Right forelimb (tissue), 1 donor: Measurements from ENCODE around the gene ALX3.
A peak's percentile ranks its signal among the peaks of the same experiment; 100 is the strongest.

Experiments
- DNase-seq: peaks from one replicate; pipeline ENCODE4 v3.0.0-alpha.2; 2018

Gene ALX3

DNA sequence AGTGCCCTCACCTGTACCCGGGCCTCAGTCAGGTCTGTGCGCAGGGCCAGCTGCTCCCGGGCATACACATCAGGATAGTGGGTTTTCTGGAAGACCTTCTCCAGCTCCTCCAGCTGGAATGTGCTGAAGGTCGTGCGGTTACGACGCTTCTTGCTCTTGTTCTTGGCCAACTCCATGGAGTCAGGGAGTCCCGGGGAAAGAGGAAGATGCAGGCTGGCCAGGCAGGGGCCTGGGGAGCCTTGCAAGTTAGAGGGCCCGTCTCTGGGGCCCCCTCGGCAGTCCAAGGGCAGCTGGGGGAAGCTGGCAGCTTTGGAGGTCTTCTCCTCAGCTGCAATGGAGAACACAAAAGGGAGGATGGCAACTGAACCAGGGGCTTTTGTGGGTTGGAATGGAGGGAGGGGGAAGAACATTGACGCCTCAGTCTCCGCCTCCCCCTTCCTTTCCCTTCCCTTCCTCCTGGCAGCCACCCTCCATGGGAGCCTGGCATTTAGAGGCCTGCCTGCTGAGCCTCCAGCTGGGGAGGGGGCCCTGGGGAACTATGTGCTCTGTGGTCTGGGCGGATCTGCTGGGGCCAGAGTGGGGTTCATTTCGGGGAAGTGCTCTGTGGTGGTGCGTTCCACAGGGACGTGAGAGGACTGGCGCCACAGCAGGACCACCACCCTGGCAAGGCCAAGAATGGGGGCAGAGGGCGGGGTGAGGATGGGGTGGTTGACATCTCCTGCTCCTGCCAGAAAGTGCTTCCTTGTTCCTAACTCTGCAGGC lies 5.7 kb downstream of the ALX3 start:
- DNase-seq, result no peak

DNA sequence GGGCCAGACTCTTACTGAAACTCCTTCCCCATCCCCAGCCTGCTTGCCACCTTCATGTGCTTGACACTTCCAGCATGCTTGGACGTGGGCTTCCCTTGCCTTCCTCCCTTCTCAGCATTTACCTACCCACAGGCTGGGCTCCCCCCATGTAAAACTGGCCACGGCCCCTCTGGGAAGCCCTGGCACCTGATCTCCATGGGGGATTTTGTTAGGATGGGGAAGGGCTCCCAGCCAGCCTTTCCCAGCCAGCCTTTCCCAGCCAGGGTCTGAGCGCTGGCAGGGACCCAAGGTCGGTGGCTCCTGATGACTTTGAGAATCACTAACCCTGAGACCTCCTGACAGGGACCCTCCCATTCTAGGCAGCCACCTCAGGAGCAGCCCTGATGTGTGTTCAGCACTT lies 6.7 kb downstream of the ALX3 start:
- DNase-seq, result no peak

DNA sequence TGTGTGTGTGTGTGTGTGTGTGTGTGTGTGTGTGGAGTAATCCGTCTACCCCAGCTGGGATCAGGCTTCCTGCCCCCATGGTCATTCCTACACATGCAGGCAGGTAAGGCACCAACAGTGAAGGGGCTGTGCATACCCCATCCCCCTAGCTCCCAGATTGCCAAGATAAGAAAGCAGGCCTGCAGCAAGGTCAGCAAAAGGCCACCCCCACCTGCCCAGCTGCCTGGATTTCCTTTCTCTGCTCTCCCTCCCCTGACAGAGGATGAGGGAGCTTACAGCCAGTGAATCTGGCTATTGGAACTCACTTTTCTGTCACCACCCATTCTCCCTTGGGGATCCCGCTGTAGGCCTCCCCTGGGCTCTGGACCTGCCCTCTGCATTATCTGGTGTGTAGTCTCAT lies 7.9 kb downstream of the ALX3 start:
- no peak for DNase-seq

DNA sequence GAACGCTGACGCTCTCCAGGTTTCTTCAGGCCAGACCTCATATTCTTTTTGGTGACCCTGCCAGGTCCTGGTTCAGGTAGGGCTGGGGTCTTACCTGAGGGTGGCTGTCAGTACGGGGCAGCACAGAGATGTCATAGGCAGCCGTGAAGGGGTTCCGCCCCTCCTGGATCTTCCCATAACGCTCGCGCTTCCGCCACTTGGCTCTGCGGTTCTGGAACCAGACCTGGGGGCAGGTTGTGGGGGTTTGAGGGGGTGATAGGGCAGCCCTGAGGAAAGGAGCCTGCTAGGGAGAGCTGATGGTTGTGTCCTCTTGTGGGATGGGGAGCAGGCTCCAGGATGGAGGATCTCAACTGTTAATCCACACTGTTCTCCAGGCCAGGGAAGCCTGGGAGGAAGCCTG lies 9.1 kb downstream of the ALX3 start:
- DNase-seq, result no peak

DNA sequence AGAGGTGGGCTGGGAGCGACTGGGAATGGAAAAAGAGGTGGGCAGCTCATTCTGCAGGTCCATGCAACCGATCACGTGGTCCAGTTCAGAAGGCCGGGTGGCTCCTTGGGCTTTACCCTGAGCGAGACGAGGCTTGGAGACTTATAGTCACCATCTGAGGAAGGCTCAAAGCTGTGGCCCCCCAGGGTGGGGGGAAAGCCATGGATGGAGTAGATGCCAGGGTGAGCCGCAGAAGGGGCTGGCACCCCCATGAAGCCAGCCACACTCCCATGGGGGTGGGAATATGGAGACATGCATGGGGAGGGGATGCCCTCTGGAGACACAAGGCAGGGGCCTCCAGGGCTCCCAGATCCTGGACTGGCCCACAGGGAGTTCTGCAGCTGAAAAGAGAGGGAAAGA lies 9.8 kb downstream of the ALX3 start:
- DNase-seq, result no peak

DNA sequence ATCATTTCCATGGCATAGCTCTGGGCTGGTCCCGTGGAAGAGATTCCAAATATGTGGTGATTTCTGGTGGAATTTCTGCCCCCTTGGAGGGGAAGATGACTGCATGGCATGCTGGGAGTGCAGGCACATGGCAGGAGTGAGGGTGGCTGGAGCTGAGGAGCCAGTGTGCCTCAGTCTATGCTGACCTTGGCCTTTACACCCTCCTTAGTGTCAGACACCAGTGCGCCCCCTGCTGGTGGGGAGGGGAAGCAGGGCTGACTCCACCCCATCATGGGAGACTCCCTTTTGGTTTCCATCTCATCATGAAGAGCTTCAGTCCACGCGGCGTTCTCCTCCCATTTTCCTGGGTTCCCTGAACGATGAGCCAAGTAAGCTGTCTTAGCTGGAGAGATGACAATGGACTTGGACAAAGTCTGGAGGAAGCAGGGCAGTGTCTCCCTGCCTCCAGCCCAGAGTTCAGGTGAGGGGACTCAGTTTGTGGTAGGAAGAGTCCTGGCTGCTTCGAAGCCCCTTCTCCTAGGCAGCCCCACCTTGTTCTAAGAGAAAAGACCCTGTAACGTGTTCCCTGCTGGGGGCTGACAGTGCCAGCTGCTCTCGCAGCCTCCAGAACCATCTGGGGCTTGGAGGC lies 10.3 kb downstream of the ALX3 start:
- no peak for DNase-seq

DNA sequence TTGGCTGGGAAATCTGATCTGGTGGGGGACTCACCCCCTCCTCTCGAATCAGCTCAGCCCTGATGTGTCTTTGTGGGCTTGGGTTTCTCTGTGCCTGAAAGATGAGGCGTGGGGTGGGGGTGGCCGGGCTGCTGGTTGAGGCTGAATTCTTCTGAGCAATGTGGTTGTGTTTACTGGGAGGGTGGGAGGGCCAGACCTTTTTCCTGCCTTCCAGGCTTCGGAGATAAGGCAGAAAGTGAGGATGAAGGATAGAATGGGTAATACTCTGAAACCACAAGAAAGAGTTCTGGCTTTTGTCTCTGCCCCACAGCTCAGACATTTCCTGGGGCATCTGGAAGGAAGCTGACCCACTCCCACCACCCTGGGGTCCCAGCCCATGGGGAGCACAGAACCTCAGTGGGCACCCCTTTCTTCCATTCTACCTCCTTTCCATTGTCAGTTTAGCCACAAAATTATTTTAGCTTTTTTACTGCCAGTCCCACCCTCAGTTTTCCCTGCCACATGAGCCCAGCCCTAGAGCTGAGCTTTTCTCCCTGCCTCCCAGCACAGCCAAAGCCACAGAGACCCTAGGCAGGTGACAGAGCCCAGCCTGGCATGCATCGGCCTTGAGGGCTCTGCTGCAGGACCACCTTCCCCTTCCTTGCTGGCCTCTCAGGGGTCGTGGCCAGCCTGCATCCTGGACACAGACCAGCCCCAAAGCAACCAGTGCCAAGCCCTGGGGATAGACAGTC lies 11.2 kb downstream of the ALX3 start:
- no peak for DNase-seq

DNA sequence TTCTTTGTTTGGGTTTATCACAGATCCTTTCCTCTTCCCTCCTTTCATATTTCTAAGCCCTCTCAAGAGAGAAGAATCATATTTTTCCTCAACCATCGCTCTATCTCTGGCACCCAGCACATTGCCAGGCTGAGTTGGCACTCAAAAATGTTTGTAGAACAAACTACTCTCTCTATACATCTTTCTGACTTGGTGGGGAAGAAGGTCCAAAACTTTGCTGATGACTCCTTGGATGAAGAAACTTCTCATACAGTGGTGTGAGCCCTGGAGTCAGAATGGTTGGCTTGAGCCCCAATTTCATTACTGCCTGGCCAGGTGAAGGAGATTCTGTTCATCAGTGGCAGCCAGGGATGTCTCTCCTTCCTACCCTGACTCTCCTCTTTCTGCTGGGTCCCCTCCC lies 11.9 kb downstream of the ALX3 start:
- DNase-seq, result no peak

DNA sequence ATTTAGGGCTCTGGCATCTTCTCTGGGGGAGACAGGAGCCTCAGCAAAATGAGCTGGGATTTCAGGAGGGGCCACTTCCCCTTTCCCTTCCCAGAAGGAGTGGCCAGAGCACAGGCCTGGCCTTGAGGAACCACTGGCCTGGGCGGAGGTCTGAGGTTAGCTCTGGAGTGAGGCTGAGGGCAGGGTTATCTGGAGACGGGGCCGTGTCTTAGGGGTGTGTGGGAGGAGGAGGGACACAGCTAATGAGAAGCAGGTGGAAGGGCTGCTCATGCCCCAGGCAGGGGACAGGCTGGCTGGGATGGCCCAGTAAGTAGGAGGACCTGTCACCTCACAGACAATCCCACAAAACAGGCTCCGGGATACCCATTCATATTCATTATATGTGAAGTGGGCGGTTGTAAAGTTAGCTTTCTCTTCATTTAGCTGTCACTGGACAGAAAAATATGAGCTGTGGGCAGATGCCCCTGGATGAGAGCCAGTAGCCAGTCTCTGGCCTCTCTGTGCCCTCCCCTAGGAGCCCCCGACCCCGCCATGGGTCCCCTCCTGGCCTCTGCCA lies 12.4 kb downstream of the ALX3 start:
- DNase-seq, result no peak

DNA sequence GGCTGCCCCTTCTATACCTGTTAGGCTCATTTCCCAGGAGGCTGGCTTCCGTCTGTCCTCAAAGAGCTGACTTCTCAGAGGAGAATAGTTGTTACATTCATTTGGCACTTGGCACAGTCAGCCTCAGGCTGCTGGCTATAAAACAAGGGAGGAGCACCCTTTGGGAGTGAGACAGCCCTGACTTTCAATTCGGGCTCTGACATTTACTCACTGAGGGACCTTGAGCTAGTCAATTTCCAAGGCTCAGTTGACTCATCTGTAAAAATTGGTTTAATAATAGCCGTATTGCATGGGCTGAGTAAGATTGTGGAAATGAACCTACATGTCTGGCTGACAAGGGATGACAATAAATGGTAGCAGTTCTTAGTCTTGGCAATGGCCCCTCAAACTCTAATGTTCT lies 13.7 kb downstream of the ALX3 start:
- no peak for DNase-seq

DNA sequence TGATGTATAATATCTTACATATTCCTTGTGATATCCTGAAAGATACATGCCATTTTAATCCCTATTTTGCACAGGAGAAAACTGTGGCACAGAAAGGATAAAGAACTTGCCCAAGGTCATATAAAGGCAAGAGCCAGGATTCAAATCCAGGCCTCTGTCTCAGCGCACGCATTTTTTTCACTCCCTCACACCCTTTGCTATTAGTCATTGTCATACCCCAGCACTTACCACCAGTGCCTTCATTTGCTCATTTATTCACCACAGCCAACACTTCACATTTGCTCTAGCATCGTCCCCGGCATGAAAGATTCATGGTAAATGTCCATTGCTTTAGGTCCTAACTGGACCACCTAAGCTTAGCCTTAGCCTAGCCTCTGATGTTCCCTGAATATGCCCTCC lies 14.2 kb downstream of the ALX3 start:
- no peak for DNase-seq

DNA sequence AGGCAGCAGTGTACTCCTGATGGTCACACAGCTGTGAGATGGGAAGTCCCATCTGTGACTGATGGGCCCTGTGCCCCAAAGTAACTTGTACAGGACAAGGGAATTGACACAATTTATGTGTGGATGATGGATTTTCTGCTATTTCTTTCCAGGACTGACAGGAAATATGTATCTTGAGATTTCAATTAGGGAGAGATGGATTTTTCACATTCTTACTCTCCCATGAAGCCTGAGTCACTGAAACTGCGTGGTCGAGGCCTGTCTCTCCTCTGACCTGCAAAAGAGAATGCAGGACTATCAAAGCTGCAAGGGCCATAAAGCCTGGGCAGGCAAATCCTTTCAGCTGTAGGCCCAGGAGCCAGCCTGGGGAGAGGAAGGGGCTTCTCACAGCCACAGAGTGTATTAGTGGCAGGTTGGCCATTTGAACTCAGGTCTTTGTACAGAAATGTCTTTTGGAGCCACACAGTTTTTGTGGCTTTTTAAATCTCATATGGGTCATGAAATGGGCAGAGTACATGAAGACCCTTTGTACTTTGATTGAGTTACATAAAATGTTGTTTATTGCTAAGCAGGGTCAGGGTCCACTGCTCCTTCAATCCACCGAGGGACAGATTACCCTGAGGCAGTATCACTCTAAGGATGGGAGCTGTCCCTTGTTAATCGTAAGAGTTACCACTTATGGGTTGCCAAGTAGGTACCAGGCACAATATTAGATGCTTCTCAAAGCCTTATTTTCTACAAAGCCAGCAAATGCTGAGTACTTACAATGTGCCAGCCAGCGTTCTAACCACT lies 14.8 kb downstream of the ALX3 start:
- DNase-seq, result no peak

DNA sequence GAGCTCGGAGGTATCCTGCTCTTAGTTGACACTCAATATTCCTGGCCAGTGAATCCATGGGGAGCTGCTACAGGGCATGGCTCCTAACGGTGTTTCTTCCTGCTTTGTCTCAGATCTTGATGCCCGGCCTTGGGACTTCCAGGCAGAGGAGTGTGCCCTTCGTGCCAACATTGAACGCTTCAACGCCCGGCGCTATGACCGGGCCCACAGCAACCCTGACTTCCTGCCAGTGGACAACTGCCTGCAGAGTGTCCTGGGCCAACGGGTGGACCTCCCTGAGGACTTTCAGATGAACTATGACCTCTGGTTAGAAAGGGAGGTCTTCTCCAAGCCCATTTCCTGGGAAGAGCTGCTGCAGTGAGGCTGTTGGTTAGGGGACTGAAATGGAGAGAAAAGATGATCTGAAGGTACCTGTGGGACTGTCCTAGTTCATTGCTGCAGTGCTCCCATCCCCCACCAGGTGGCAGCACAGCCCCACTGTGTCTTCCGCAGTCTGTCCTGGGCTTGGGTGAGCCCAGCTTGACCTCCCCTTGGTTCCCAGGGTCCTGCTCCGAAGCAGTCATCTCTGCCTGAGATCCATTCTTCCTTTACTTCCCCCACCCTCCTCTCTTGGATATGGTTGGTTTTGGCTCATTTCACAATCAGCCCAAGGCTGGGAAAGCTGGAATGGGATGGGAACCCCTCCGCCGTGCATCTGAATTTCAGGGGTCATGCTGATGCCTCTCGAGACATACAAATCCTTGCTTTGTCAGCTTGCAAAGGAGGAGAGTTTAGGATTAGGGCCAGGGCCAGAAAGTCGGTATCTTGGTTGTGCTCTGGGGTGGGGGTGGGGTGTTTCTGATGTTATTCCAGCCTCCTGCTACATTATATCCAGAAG lies 16.7 kb downstream of the ALX3 start:
- DNase-seq, result peak; percentile 81

DNA sequence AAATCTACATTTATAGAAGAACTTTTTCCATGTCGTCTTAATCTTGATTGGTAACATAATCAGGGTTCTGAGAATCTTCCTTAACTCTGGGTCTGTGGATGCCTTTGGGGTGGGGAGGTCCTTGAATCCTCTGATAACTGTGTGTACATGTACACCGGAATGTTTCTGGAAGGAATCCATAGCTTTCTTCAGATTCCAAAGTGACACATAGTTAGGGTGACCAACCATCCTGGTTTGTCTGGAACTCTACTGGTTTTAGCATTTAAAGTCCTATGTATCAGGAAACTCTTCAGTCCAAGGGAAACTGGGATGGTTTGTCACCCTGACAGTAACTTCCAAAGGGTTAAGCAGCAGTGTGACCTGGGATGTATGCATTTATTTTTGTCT lies 19.2 kb downstream of the ALX3 start:
- DNase-seq, result no peak

DNA sequence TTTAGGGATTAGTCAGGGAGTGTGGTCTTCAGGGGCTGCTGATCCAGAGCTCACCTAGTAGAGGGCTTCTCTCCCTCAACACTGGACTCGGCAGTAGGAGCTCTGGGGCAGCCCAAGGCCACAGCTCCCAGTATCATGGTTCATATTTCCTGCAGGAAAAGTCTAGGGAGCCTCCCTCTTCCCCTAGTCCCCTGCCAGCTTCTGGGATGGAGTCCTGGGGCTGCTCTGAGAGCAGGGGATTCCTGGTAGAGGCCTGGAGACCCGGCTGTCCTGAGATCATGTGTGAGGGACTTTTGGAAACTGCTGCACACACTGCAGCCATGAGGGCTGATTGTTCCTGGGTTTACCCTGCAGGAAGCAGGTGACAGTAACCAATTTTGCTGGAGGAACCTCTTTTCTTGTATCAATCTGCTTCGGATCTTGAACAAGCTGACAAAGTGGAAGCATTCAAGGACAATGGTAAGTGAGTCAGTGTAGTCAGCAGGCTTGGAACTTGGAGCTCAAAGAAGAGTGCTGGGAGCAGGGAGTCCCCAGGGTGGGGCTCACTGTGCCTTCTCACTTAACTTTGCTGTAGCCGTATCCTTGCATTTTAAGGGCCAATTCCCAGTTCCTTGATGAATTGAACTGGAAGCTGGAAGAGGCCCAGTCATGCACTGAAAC lies 19.7 kb downstream of the ALX3 start:
- DNase-seq, result no peak

DNA sequence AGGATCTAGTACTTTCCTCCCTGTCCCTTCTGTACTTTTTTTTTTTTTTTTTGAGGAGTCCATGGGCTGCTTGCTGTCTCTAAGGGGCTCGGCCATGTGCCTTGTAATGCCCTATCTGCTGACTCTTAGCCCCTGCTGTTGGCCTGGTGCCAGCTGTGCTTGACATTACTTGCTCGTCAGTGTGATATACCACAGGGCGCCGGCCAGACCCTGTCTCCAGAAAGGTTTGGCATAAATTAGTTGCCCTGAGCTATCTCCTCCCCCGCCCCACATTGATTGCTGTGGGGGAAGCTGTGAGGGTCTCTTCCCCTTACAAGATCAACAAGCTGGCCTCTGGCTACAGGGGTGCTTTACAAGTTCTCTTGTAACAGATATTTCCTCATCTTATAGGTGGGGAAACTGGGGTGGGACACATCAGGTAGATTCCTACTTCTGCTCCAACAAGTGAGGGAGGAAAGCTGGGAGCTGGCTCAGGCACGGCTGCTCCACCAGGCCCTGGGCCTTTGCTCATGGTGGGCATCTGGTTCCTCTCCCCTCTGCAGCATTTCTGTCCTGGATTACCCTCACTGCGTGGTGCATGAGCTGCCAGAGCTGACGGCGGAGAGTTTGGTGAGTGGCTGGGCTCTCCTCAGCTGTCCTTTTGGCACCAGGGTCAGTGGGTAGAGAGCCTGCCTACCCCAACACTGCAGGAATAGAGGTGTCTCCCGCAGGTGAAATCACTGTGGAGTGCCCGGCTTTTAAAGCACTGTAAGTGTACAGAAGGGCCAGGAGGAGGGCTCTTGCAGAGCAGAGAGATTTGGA lies 20.5 kb downstream of the ALX3 start:
- no peak for DNase-seq

DNA sequence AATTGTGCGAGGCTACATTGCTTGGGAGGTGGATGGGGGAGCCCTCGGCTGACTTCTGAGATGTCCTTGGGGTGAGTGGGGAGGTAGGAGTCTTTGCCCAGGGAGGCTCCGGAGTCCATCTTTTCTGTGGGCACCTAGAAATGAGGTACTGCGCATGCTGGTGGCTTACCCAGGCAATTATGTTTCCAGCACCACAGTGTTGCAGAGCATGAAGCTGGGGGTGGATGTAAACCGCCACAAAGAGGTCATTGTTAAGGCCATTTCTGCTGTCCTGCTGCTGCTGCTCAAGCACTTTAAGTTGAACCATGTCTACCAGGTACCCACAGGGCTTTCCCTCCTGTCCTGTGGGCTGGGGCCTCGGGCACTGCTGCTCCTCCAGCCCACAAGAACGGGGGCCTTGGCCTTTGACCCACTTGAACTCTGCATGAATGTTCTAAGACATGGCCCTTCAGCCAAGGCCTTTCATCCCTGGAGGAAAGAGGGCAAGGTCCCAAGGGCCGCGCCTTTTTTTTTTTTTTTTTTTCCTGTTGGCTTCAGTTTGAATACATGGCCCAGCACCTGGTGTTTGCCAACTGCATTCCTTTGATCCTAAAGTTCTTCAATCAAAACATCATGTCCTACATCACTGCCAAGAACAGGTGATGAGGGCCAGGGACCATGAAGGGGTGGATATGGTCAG lies 21.4 kb downstream of the ALX3 start:
- DNase-seq, result no peak

DNA sequence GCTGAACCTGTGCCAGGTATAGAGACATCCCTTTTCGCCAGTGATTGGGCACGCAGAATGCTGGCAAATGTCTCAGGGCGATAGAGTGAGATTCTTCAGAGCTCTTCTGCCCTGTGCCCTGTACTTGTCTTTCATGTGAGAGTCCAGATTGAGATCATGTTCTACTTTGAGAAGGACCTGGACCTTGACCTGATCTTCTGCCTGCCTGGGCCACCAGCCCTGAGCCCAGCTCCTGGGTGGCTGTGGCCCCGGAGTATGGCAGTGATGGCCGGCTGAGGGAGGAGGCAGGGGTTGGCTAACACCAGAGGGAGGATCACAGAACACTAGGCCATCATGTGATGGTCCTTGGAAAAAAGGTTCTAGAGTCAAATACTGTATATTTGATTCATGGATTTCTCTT lies 22.2 kb downstream of the ALX3 start:
- DNase-seq, result no peak

DNA sequence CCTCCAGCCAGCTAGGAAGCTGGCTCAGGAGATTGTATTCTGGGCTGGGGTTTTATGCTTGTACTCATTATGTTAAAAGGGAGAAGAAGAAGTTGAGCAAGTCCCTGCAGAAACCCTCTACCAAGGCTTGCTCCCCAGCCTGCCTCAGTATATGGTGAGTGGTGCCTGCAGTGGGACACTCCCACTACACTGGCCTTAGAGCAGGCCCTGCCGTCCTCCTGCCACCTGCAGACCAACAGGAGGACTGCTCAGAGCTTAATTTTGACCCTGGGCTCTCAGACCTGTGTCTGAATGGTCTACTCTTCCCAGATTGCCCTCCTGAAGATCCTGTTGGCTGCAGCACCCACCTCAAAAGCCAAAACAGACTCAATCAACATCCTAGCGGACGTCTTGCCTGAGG lies 23.0 kb downstream of the ALX3 start:
- no peak for DNase-seq

DNA sequence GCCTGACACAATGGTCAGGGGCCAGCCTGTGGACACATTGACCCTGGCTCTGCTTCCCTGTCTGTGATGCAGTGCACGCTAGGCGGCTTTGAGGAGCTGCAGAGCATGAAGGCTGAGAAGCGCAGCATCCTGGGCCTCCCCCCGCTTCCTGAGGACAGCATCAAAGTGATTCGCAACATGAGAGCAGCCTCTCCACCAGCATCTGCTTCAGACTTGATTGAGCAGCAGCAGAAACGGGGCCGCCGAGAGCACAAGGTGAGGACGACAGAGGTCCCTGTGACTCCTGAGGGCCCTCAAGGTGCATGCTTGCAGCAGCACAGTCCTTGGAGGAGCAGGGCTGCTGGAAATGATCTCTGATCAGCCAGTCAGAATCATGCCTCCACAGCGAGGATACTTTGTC lies 27.5 kb downstream of the ALX3 start:
- DNase-seq, result no peak
